GM08714 (cell line): ENCODE data around the gene AGPAT2.

Experiments
- H3K4me3 ChIP-seq: fragments of 200-500 bp; sonication (Bioruptor generic); 2 replicates; pipeline ENCODE4 v1.5.1; 2014; ENCODE audit warnings: mild to moderate bottlenecking, low read length, inconsistent platforms
- ZNF274 ChIP-seq: IDR thresholded peaks from 2 replicates; pipeline ENCODE4 v1.6.1; 2012; ENCODE audit warnings: mild to moderate bottlenecking, low read depth, low read length

The AGPAT2 gene

DNA sequence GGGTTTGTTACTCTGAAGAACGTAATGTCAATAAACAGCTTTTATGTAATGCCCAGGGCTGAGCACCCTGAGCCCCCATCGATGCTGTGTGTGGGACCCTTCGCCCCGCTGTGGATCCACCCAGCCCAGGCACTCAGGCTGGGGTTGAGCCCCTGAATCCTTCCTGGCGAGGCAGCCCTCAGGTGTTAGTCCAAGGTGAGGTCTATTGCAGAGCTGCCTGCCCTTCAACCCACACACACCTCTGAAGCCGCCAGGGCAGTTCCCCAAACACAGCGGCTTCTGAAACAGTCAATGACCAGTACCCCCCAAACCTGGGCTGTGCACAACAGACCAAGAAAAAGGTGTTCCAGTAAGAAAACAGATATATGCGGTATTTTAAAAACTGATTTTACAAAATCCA lies 36.7 kb upstream of the AGPAT2 start:
- no peak for TF ChIP-seq ZNF274

DNA sequence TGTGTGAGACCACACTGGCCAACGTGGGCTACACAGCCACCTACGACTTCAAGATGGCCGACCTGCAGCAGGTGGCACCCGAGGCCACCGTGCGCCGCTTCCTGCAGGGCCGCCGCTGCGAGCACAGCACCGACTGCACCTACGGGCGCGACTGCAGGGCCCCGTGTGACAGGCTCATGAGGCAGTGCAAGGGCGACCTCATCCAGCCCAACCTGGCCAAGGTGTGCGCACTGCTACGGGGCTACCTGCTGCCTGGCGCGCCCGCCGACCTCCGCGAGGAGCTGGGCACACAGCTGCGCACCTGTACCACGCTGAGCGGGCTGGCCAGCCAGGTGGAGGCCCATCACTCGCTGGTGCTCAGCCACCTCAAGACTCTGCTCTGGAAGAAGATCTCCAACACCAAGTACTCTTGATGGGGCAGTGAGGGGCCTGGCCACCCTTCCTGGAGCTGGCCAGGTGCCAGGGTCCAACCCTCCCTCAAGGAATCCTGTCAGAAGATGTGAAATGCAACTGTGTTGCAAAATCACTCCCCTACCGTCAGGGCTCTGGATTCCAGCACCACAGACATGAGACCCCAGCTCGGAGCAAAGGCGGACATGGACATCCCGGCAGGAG lies 36.2 kb upstream of the AGPAT2 start:
- no peak overlapping the region for H3K4me3 ChIP-seq

More for the DNA sequence above, 36.7 kb upstream of the AGPAT2 start:
- H3K4me3 ChIP-seq = no peak overlapping the region

DNA sequence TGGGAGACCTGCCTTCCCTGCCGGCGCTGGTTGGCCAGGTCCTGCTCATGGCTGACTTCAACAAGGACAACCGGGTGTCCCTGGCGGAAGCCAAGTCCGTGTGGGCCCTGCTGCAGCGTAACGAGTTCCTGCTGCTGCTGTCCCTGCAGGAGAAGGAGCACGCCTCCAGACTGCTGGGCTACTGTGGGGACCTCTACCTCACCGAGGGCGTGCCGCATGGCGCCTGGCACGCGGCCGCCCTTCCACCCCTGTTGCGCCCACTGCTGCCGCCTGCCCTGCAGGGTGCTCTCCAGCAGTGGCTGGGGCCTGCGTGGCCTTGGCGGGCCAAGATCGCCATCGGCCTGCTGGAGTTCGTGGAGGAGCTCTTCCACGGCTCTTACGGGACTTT lies 35.7 kb upstream of the AGPAT2 start:
- TF ChIP-seq ZNF274 = no peak
- H3K4me3 ChIP-seq = no peak overlapping the region

More for the DNA sequence above, 36.2 kb upstream of the AGPAT2 start:
- TF ChIP-seq ZNF274 = no peak

DNA sequence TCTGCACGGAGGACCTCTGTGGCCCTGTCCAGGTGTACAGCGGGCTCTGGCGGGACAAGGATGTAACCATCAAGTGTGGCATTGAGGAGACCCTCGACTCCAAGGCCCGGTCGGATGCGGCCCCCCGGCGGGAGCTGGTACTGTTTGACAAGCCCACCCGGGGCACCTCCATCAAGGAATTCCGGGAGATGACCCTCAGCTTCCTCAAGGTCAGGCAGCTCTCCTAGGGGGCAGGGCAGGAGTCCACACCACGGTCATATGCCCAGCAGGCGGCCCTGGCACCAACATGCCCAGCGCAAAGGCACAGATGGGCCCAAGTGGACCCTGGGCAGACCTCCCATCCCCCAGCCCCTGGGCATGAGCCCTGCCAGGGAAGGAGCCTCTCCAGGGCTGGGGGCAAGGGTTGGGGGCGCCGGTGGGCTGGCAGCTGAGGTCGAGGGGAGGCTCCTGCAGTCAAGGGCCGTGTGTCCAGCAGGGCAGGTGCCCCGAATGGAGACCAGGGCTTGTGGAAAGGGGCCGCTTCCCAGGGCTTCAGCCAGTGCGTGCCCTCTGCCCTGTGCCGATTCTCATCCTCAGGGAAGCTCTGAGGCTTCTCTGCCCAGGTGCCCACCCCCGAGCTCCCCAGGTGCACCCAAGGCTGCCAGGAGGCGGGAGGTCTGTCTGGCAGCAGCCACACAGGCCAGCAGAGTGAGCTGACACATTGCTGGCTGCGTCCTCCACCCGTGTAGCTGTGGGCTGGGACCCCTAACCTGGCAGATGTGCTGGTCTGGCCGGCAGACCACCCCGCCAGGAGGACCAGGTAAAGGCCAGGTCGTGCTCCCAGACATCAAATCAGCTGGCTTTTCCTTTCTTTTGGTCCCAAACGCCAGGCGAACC lies 35.1 kb upstream of the AGPAT2 start:
- no peak overlapping the region for H3K4me3 ChIP-seq
- no peak for TF ChIP-seq ZNF274

DNA sequence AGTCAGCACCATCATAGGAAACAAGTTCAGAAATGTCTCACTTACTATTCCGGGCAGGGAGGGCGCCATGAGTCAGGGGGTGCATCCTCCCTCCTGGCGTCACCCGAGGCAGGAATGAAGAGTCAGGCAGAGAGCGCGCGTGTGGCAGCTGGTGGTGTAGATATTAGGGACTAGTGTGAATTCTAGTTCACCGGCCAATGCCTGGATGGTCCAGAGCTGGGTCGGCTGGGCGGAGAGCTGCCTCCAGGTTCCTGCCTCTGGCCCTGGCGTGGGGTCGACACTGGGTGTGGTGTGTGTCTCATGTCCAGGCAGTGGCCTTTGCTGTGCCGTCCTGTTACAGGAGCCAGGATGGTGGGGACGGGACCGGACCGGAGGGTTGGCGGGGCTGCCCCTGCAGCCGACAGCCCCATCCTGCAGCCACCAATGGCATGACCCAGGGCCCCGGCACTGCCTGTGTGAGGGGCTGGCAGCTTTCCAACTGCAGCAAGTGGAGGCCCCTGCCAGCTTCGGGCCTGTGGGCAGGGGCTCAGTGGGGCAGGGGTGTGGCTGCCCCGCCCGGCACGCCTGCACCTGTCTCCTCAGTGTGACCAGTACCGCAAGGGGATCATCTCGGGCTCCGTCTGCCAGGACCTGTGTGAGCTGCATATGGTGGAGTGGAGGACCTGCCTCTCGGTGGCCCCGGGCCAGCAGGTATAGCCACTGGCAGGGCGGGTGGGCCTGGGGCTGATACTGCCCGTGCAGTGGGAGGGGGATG lies 34.3 kb upstream of the AGPAT2 start:
- H3K4me3 ChIP-seq = no peak overlapping the region
- TF ChIP-seq ZNF274 = no peak

DNA sequence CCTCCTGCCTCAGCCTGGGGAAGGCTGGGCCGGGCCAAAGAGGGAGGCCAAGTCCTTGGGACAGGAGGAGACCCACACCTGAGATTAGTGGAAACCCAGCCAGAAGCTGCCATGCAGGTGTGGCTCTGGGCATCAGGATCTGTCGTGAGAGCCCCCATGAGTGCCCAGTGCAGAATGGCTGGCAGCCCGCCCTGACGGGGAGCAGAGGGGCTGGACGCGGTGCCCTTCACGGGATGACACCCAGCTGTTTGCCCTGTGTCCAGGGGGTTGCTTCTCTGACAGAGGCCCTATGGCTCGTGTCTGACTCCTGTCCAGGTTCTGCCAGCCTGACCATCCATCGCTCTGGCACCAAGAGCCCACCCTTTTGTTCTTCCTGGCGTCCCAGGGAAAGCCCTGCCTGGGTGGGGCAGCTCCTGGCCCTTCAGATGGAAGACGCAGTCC lies 33.7 kb upstream of the AGPAT2 start:
- no peak for TF ChIP-seq ZNF274
- H3K4me3 ChIP-seq = no peak overlapping the region

DNA sequence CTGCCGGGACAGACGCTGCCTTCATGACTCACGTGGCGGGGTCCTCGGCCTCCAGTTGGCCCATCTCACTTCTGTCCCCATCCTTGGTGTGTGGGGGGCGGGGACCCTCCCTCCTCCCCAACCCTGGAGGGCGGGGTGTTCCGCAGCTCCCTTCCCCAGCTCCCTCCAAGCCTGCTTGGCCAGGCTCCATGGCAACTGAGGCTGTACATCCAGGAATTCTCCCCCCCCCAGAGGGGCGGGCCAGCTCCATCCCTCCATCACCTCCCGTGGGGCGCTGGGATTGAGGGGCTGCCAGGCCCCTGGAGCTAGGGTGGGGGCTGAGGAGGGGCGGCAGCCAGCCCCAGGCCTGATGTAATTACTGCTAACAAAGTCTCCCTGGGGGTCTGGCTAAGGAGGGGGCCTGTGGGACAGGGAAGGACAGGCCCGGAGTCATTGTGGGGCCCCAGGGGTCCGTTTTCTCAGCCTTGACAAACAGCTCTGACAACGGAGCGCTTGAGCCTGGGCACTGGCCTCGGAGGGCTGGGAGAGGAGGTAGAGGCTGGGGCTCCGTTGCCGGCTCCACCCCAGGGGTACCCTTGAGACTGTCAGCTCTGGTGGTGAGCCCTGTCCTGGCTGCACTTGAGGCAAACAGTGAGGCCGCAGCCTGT lies 33.1 kb upstream of the AGPAT2 start:
- H3K4me3 ChIP-seq = no peak overlapping the region
- no peak for TF ChIP-seq ZNF274

DNA sequence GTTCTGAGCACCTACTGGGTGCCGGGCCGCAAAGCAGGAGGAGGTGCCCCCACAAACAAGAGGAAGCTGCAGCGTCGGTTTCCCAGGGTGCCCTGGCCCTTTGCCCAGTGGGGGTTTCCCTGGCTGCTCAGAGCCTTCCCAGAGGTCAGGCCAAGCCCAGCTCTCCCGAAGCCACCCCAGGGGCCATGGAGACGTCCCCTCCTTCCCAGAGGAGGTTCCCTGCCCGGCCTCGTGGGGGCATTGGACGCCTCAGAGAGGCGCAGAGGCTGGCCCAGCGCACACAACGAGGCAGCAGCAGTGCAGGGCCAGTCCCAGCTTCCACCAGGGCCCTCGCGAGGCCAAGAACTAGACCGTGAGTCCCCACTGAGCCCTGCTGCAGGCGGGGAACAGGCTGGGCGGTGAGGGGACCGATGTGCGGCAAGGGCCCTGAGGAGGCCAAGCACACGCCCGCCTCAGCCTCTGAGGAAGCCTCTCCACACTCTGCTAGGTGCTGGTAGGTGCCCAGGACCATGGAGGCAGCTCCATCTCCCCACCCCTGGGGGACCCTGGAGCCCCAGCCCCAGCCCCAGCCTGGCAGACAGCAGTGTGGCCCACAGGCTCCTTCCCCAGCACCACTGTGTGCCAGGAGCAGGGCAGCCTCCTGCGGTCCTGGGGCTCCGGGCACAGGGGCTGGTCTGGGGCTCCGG lies 32.1 kb upstream of the AGPAT2 start:
- no peak overlapping the region for H3K4me3 ChIP-seq
- TF ChIP-seq ZNF274 = no peak

DNA sequence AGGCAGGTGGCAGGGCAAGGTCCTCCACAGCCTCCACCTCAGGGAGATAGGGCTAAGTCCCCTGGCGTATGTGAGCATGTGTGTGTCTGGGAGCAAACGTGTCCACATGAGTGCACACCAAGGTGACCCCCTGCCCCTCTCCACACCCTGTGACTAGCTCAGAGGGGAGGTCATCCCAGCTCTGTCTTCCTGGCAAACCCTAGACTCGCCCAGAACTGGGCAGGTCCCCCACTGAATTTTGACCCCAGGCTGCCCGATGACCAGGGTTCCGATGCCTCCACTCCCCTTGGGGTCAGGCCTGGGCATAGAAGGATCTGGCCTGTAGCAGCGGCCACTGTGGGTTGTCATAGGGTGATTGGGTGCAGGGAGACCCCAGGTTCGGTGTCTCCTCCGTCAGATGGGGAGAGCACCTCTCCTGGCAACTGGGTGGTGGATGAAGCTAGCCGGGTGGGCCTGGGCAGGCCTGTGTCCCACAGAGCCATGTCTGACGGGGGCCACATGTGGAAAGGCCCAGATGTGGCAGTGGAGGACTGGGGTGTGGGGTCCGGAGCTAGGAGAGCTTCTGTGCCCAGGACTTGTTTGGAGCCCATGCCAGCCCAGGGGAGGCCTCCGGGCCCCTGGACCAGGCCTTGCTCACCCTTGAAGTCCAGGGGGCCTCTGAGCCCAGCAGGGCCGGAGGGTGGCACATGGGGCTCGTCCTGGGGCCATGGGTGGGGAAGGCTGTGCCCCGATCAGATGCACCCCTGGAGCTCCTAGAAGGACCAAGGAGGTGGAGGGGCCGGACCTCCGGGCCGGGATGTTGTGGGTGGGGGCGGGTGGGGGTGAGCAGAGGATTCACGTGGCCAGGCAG lies 31.3 kb upstream of the AGPAT2 start:
- no peak for TF ChIP-seq ZNF274
- H3K4me3 ChIP-seq = no peak overlapping the region

DNA sequence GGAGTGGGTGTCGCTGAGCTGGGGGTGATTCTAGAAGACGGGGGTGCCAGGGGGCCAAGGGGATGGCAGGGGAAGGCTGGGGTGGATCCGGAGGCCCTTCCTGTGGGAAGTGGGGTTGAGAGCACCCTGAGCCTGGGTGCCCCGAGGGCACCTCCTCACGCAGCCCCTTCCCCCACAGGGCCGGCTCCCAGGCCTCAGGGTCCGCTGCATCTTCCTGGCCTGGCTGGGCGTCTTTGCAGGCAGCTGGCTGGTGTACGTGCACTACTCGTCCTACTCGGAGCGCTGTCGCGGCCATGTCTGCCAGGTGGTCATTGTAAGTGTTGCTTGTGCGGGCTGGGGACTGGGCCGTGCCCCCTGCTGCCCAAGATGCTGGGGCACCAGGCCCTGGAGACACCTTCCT lies 30.1 kb upstream of the AGPAT2 start:
- TF ChIP-seq ZNF274 = no peak
- H3K4me3 ChIP-seq = no peak overlapping the region

DNA sequence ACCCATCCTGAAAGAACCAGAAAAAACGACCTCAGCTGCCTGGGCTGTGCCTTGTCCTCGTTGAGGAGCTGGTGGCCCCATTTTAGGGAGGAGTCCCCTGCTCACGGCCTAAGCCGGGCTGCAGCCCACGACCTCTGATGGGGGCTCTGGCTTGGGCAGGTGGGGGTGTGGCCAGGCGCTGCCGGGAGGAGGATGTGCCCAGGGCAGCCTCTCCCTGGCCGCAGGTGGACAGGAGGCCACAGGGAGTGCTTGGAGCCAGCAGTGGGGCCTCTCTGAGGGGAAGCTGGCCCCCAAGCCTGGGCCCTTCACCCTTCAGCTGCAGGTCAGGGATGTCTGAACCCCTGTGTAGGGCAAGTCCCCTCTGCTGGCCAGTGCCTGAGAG lies 27.6 kb upstream of the AGPAT2 start:
- no peak for TF ChIP-seq ZNF274
- H3K4me3 ChIP-seq = no peak overlapping the region

DNA sequence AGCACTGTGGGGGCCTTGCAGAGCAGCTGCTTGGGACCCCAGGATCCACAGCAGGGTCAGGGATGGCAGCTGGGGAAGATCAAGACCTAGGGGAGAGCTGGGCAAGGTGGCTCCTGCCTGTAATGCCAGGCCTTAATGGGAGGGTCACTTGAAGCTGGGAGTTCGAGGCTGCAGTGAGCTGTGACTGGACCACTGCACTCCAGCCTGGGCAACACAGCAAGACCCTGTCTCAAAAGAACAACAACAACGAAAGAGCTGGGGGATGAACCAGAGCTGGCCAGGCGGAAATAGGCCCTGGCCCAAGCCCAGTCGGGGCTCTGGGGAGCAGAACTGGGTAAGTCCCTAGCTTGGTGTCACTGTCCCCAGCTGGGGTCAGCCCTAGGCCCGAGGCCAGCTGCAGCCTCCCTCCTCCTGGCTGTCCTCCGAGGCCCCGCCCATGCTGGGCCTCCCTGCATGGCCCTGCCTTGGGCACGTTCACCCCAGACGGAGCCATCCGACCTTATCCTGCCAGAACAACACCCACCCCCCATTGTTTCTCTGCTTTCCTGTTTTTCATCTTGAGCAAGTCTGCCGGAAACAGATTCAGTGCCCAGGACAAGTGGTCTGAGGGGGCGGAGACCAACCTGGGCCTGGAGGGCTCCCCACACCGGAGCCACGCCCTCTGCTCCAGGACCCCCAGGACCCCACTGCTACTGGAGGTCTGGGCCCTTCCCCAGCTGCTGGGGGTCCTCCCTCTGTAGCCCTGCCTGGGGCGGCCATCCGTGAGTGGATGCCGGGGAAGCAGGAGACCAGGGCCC lies 27.0 kb upstream of the AGPAT2 start:
- no peak overlapping the region for H3K4me3 ChIP-seq
- no peak for TF ChIP-seq ZNF274

DNA sequence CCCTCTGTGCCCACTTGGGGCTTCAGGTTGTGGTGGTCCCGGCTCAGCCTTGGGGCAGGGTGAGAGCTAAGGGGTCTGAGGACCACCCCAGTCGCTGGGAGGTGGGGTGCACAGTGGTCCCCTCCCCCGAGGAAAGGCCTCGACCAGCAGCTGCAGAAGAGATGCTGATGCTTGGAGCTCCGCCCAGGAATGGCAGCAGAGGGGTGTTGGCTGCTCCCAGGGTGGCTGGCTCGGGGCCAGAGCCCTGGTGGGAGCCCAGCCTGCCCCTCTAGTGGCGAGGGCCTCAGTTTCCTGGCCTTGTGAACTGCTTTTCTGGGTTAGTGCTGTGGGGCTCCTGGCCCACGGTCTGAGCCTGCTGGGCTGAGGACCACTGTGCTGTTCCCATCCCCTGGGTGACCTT lies 26.3 kb upstream of the AGPAT2 start:
- TF ChIP-seq ZNF274 = no peak
- no peak overlapping the region; the same call in 1 of the 2 replicates for H3K4me3 ChIP-seq
